Iris pigment epithelial cell (primary cell): ENCODE measurements around the gene ATP2A3.

ENCODE experiments used
- DNase-seq: peaks from one replicate; pipeline ENCODE4 v3.0.0-alpha.2; 2011; ENCODE audit warnings: low read depth

Gene ATP2A3

DNA sequence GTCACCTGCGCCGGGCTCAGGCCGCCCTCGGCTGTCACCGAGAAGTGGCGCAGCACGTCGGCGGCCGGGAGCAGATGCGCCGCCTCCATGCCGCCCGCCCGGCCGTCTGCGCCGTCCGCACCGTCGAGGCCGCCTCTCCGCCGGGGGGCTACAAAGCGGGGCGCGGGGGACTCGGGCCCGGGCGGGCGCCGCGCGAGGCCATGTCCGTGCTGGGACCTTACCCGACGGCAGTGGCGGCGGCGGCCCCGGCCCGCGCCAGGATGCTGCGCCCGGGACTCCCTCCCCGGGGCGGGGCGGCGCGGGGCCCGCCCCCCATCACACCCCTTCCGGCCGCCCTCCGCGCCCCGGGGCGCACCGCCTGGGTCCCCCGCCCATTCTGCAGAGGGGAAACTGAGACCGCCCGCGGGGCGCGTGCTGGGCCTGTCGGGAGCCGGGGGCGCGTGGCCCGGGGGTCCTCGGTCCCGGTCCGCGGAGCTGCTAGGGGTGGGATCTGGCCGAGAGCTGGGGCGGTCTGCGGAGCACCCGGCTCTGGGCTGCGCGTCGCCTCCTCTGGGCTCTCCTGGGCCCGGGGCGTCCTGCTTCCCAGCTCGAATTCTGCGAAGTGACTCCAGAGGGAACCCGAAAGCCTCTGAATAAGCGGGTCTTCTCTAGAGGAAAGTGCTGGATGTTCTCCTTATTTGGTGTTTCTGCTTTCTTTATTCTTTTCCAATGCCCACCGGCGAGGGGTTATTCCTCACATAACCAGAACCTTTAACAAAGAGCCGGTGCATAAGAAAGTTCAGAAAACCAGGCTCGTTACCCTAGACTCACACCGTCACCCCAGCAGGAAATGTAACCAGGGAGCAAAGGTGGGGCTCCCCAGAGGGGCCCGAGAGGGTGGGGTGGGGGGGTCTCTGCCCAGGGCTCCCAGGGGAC is at the start of gene ATP2A3:
Gene ATP2A3 (minus strand): TSS at position 235 of the 915 bp plus-strand sequence. CDS start 146 bp downstream, at position 89.
- DNase-seq, result no peak

DNA sequence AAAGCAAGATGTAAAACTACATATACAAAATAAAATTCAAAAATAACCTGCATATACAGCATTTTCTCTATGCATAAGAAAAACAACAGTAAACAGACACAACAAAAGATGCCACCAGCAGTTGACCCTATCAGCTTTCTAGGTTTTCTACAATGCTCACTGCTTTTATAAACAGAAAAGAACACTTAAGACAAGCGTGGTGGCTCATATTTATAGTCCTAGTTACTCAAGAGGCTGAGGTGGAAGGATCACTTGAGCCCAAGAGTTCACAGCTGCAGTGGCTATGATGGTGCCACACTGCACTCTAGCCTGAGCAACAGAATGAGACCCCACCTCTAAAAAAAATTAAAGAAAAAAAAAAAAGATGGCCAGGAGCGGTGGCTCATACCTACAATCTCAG is 46.5 kb upstream of the ATP2A3 start:
- DNase-seq, result no peak

DNA sequence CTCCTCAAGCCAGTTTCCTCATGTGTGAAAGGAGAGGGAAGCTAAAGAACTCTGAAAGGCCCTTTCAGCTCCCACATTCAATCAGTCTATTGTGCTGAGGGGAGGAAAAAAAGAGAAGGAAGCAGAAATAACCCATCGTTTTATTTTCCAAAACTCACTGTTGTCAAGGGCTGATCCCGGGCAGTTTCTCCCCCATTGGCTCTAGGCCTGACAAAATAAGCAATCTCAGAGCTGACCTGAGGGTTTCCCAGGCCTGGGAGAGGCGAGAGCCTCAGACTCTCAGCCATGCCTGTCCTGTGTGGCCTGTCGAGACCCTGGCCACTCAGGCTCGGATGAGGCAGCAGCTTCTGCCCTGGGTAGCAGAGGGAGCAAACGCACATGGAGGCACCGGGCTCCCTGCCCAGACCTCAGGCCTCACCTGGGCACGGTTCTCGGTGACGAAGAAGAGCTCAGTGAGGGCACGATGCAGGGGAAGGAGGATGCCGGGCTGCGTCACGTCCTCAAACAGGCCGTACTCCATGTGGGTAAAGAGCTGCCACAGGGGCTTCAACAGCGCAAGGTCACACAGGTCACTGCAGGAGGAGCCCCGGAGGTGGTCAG is 45.0 kb upstream of the ATP2A3 start:
- no peak for DNase-seq

DNA sequence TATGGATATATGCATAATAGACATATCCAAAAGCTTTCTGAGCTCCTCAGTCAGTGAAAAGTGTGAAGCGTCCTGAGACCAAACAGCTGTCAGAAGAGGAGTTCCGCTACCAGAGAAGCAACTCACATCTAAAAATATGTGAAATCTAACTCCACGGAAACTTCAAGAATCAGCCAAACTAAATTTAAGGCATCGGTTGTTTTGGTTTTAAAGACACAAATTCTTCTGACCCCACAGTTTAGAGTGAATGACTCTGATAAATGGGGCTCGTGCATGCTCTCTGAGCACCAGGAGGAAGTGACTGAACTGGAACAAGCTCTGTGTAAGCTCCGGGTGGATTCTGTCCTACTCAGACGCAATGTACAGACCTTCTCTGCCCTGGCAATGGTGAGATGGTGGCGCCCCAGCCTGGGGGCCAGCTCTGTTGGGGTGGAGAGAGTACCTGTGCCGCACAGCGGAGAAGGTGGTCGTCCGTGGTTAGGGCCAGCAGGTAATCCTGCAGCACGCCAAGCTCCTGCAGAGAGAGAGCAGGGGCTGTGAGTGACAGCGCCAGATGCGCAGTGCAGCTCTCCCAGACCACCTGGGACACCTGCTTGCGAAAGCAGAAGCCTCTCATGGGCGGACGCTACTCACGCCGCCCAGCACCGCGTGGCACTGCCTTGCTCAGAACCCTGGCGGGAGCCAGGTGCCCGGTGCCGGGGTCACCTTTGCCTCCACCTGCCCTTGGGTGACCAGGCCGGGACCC is 44.4 kb upstream of the ATP2A3 start:
- no peak for DNase-seq

DNA sequence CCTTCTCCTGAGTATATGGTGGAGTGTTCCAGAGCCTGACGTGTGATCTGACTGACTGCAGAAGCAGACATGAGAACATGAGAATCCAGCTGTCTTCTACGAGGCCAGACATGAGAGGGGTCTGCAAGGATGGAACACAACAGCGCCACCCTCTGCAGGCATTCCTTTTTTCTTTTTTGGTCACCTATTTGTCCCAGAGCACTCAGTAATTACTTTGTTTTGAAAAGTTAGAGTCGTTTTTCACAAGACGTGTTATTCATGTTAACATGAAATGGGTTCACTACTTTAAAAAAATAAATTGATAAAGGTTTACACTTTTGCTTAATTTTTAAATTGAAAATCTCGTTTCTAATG is 43.8 kb upstream of the ATP2A3 start:
- DNase-seq, result no peak

DNA sequence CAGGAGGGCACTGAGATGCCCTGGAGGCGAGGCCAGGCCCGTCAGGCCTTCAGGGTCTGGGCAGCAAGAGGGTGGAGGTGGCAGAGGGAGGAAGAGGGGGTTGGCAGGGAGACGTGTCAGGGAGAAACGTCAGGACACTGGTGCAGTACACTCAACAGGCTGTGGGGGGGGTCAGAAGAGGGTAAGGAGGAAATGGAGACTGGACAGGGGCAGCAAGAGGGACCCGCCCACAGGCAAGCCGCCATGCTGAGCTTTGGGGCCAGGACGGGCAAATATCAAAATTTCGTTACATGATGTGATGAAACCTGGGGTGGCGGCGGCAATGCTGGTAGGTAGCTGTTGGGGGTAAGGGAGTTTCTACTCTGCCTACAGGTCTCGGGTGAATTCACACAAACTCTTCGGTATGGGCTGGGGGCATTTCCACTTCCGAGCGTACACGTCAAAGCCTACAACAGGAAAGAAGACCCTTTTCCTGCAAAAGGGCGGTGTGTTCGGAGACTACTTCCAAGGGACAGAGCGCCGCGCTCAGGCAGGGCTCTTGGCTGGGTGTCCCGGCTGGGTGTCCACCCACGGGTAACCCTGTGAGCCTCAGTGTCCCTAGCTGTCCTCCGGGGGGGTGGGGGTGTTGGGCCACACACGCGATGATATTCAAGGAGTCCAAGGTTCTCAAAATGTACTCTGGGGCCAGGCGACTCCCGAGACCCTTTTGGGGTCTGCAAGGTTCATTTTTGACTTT is 43.3 kb upstream of the ATP2A3 start:
- no peak for DNase-seq

DNA sequence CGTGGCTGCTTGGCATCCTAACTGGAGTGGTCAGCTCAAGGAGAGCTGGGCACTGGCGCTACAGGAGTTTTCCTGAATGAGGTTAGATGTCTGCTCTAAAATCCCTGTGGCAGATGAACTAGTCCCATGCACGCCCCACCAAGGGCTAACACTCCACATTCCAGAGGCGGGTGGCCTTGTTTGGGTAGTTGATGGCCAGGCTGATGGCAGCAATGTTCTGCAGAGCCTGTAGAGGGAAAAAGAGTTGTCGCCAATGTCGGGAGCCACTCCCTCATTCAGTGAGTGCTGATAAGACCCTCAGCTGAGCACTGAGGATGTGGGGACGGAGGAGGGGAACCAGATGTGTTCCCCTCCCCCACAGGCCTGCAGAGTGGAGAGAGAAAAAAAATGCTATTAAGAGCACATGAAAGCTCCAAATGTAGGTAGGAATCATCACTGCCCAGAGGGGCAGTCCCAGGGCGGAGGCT is 42.5 kb upstream of the ATP2A3 start:
- DNase-seq, result no peak

DNA sequence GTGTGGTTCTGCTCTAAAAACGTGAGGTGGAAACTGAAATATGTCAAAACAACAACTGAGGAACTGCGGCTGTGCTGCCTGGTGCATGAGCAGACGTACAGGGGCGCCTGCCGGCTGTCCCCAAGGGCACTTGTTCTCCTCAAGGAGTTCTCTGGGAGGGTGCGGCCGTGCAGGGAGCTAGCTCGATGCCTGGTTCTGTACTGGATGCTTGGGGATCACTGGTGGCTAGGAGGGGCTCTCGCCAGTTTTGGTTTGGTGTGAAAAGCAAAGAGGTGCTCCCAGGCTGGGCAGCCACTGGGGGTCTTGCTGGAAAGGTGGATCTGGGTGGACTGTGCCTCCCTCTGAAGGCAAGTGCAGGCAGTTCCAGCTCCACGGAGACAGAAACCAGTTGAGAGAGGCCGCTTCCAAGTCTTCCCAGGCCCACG is 41.9 kb upstream of the ATP2A3 start:
- no peak for DNase-seq

DNA sequence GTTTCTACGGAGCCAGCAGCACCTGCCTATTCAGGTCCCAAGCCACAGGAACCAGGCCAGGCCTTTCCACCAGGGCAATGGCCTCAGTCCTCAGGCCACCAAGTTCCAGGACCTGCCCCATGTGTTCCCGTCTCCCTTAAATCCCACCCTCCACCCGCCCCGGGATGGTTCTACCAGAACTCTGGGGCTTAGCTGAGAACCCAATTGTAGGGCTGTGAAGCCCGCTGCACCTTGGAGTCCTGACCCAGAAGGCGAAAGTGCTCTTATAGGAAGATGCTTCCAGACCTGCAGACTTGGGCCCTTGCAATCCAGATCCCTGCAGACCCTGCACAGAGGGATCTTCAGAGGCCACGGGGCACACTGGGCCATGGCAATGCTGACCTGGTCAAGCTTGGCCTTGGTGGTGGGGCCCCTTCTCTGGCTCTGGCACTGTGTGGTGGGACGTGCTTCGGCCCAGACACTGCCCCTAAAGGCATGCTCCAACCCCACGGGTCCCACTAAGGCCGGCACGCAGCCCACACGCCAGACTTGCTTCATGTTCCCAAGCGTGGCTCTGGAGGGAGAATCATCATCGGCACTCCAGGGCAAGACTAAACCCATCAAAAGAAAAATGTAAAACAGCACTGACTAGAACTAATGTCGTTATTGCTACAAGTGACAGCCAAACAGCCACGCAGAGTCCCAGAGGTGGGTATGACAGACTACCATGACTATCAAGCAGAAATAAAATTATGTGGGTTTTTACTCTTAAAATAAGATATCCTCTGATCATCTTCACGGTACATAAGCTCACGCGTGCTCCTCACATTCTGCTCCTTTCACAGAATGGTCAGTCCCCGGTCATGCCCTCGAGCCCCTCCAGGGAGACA is 41.3 kb upstream of the ATP2A3 start:
- DNase-seq, result no peak

DNA sequence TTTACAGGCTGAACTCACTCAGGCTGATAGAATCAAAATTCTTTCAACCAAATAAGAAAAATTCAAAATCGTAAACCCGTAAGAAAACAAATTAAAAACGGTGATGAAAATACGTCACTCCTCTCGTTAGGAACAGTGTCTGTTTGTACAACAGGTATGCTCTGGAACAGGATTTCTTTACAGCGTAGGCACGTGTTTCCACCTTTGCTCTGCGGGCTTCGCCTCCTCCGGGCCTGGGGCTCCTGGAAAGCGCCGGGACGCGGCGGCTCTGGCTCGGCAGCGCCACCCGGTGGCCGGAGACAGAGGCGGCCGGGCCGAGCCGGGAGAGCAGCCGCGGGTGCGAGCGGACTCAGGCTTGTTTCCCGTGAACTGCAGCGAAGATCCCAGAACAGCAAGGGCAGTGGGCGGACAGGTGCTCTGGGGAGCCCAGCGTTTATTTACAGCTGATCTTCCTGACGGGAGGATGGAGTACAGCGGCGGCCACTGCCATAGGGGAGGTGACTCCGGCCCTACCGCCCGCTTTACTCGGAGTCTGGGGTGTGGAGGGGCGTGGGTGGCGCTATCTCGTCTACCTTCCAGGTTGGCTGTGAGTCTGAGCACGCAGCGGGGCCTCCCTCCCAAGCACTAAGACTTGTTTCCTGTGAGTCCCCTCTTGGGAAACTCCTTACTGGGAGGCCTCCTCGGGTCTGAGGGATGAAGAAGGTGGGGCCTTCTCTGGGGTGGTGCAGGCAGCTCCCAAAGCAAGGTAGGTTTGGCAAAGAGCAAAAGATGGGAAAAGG is 40.5 kb upstream of the ATP2A3 start:
- DNase-seq, result peak; percentile 29

DNA sequence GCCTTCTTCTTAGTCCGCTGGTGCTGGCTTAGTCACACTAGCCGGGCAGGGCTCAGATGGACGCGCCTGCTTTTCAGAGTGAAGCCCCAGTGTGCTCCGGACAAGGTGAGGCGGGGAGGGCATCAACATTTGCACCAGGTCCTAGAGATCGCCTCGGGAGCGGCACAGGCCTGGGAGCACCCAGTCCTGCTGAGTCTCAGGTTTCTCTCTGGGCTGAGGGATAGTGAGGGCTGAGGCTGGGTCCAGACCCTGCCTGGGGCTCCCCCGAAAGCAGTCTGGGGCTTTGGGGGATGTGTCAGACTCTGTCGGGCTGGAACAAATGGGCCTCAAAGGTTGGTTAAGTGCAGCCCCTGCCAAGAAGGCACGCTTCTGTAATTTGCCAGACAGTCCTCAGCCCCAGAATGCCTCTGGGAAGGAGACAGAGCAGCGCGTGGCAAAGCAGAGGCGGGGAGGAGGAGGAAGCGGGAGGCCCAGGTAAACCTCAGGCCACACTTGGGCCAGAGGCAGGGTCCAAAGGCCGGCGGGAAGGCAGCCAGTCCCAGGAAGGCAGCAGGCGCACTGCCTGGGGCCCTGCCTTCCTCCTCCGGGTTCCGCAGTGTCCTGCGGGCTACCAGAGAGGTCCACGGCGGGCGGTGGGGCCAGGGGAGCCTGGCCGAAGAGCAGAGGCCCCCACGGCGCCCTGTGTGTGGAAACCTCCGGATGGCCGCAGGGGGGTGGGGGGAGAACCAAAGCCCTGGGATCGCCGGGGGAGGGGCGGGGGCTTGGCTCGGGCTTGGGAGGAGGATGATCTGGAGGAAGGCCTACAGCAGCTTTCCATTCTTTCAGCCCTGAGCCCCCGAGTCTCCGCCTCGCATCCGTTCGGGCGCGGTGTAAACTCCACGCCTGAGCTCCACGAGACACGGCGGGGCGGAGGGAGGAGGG is 39.5 kb upstream of the ATP2A3 start:
- no peak for DNase-seq

DNA sequence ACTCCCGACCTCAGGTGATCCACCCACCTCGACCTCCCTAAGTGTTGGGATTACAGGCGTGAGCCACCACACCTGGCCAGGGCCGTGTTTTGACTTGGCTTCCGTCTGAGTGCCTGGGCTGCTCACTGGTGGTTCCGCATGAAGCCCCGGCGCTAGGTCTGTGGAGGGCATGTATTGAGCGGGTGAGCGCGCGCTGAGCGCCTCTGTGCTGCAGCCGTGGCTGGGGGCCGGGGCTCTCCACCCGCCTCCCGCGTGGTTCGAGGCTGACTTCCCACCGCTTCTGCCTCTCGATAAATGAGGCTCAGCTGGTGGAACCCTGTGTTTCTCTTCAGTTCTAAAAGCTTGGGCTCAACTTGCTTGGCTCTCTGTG is 38.9 kb upstream of the ATP2A3 start:
- DNase-seq, result no peak

DNA sequence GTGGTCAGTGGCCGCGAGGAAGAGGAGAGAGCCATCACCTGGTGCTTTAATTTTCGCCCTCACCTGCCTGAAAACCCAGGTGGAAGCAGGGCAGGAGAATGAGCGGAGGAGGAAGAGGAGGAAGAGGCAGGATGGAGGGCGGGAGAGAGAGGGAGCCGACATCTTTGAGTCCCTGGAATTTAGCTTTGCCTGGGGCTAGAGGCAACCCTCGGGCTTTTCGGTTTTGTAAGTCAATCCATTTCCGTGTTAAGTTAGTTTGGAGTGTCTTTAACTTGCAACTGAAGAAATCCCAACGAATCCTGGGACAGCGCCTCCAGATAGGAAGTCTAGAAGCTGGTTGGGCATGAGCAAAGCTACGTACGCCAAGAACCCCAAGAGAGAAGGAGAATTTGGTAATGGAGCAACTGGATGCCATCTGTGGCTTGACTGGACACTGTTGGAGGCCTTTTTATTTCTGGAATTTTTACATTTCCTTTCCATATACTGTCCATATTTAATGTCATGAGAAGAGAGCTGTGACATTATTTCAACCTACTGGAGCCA is 36.9 kb upstream of the ATP2A3 start:
- no peak for DNase-seq

DNA sequence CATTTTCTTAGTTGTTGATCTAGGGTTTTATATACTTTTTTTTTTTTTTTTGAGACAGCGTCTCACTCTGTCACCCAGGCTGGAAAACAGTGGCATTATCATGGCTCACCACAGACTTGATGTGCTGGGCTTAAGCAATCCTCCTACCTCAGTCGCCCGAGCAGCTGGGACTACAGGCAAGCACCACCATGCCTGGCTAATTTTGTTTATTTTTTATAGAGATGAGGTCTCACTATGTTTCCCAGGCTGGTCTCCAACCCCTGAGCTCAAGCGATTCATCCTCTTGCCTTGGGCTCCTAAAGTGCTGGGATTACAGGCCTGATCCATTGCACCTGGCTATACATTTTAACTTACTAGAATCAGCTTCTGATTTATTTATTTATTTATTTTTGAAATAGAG is 34.2 kb upstream of the ATP2A3 start:
- no peak for DNase-seq

DNA sequence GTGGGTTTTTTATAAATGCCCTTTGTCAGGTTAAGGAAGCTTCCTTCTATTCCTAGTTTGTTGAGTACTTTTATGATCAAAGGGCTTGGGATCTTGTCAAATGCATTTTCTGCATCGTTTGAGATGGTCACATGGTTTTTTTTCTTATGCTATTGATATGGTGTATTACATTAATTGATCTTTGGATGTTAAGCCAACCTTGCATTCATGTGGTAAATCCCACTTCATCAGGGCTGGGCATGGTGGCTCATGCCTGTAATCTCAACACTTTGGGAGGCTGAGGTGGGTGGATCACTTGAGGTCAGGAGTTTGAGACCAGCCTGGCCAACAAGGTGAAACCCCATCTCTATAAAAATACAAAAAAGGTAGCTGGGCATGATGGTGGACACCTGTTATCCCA is 30.8 kb upstream of the ATP2A3 start:
- DNase-seq, result no peak

DNA sequence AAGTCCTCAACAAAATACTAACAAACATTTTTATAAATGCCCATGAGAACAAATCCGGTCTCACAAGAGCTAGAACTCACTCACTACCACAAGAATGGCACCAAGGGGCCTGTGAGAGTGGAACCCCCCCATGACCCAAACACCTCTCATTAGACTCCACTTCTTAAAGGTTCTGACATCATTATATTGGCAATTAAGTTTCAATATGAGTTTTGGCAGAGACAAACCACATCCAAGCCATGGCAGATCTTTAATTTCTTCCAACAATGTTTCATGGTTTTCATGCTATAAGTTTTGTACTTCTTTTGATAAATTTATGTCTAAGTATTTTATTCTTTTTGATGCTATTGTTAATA is 30.0 kb upstream of the ATP2A3 start:
- DNase-seq, result no peak

DNA sequence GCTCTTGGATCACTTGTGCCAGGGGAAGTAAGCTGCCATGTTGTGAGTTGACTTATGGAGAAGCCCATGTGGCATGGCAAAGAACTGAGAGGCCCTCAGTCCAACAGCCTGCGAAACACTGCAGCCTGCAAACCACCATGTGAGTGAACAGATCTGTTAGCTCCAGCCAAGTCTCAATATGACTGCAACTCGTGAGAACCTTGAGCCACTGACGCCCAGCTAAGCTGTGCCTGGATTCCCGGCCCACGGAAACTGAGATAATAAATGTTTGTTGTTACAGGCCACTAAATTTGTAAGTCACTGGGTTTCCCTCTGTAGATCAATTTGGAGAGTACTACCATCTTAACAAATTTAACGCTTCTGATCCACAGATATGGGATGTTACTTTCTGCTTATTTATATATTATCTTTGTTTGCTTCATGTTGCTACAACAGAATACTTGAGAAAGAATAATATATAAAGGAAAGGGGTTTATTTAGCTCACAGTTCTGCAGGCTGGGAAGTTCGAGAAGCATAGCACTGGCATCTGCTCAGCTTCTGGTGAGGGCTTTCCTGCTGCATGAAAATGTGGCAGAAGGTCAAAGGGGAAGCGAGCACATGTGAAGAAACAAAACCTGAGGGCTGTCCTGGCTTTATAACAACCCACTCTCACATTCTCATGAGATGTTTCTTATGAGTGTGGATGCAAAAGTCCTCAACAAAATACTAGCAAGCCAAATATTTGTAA is 29.4 kb upstream of the ATP2A3 start:
- DNase-seq, result peak; percentile 28

DNA sequence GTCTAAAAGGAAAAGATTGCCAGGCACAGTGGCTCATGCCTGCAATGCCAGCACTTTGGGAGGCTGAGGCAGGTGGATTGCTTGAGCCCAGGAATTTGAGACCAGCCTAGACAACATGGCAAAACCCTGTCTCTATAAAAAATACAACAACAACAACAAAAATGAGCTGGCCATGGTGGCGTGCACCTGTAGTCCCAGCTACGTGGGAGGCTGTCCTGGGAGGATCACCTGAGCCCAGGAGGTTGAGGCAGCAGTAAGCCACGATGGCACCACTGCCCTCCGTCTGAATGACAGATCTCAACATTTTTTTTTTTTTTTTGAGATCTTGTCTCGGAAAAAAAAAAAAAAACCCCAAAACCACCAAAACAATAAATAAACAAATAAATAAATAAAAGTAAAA is 28.1 kb upstream of the ATP2A3 start:
- DNase-seq, result no peak
